Measurements from ENCODE around the gene MAMSTR. TPM values are rescaled to one million over a fixed set of nuclear protein-coding genes. Genes with fewer than 3 reads are reported as not detected.

MAMSTR gene
- total and polyA plus RNA-seq, 2 of the 4 experiments (the other 2 are of a cell fraction): 0.18 to 1.9 TPM

DNA sequence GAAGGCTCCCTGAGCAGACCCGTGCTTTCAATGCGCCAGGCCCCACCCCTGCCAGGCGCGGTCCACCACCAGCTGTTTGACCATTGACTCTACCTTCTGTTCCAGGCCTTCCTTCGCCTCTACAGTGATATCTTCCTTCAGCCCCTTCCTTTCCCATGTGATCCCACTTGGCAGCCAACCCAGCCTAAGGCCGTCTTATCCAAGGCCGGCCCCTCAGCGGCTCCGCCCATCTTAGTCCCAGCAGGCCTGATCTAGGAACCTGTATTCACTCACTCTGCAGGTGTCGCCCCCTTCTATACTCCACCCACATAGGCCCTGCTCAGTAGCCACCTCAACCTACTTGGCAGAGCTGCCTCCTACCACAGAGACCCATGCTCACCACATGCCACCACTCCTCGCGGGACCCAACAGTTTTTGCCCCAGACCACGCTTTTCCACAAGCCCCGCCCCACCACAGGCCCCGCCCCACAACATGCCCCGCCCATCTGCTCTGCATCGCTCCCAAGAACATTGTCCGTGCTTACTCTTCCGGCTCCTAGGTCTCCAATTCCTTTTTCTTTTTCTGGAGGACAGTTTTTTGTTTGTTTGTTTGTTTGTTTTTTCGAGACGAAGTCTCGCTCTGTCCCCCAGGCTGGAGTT, 18.0 kb upstream of the MAMSTR start:
- Histone ChIP-seq H3K9me3 (ENCODE audit: control insufficient read depth, insufficient read depth, low read length) (peaks cover 3% of the 10 kb centered on the region), H2BK15ac (ENCODE audit: low read depth, low read length) (no peak overlapping the region), H3K56ac (ENCODE audit: extremely low read depth, insufficient read depth, low read length) (no peak overlapping the region), H3K27me3 (ENCODE audit: control insufficient read depth, insufficient read depth, low read length) (peaks cover 32% of the 10 kb centered on the region), H3K4me1 (ENCODE audit: control insufficient read depth, insufficient read depth, low read length) (peaks cover 5% of the 10 kb centered on the region), H3K18ac (ENCODE audit: low read depth, low read length) (no peak overlapping the region), H2AK9ac (replicated peaks; ENCODE audit: low read depth, low read length, poor library complexity) (no peak overlapping the region), H2AFZ (replicated peaks; ENCODE audit: low read length, poor library complexity) (peak overlapping the region; percentile 48), H4K20me1 (ENCODE audit: insufficient read depth, low read length) (no peaks in the 10 kb centered on the region), H3K79me1 (ENCODE audit: low read depth in 1 of 2, low read length in 2 of 2) (no peaks in the 10 kb centered on the region), H2BK20ac (ENCODE audit: low read depth, low read length) (no peak overlapping the region), H4K8ac (ENCODE audit: low read depth in 2 of 2, low read length in 2 of 2) (no peak overlapping the region), H2BK120ac (ENCODE audit: low read depth, low read length) (no peak overlapping the region), H2AK5ac (ENCODE audit: low read depth, low read length) (no peak overlapping the region), H3K36me3 (ENCODE audit: control insufficient read depth, insufficient read depth, low read length) (no peaks in the 10 kb centered on the region), H4K91ac (ENCODE audit: insufficient read depth, low read depth, low read length) (no peak overlapping the region), H3K14ac (replicated peaks; ENCODE audit: low read depth, low read length) (no peak overlapping the region), H3K27ac (ENCODE audit: insufficient read depth, low read length) (no peak overlapping the region), H2BK5ac (ENCODE audit: low read depth, low read length, poor library complexity, severe bottlenecking) (no peak overlapping the region), H3K4me3 (ENCODE audit: insufficient read depth, low read depth, low read length) (no peak overlapping the region), H4K5ac (ENCODE audit: low read depth, low read length) (no peak overlapping the region), H3K9ac (ENCODE audit: low read depth, low read length) (no peak overlapping the region), H3K9me1 (ENCODE audit: insufficient read depth, low read length) (peaks cover 3% of the 10 kb centered on the region), H3K23ac (ENCODE audit: low read depth, low read length) (no peak overlapping the region), H3K4ac (ENCODE audit: low read depth, low read length) (no peak overlapping the region), H3K4me2 (ENCODE audit: low read depth, low read length) (no peak overlapping the region)
- dilution Hi-C loops (cut with HindIII; ENCODE audit: low sequenced_read_pairs, unreplicated experiment) (no loop called here), intact Hi-C loops (cut with micrococcal nuclease) (no loop called here), in situ Hi-C loops (cut with MboI; ENCODE audit: low sequenced_read_pairs) (no loop called here)
- no peak for DNase-seq
- no TSS peak for BruUV-seq (replicated peaks)
- no peak for ATAC-seq (ENCODE audit: low read depth)
- CTCF ChIA-PET: no interaction called here
- TF ChIP-seq NFE2L2 (IDR thresholded peaks at IDR 0.05; ENCODE audit: low read depth, low read length) (no peak), RAD21 (IDR thresholded peaks at IDR 0.05; ENCODE audit: low read length) (no peak), RCOR1 (IDR thresholded peaks at IDR 0.05; ENCODE audit: insufficient replicate concordance, low read length) (no peak), MAFK (IDR thresholded peaks at IDR 0.05; ENCODE audit: low read depth, low read length) (no peak), POLR2A (IDR thresholded peaks at IDR 0.05; ENCODE audit: low read depth, low read length) (no peak), SMC3 (IDR thresholded peaks at IDR 0.05; ENCODE audit: low read depth, low read length) (no peak), MAZ (IDR thresholded peaks at IDR 0.05; ENCODE audit: borderline replicate concordance, low read depth, low read length) (no peak), MXI1 (IDR thresholded peaks at IDR 0.05; ENCODE audit: borderline replicate concordance, low read depth, low read length) (no peak), RFX5 (IDR thresholded peaks at IDR 0.05; ENCODE audit: low read depth, low read length) (no peak), BHLHE40 (IDR thresholded peaks at IDR 0.05; ENCODE audit: low read depth, low read length) (no peak), CEBPB (IDR thresholded peaks at IDR 0.05; ENCODE audit: low read depth, low read length) (no peak)
- TF ChIP-seq, protein P1, sequence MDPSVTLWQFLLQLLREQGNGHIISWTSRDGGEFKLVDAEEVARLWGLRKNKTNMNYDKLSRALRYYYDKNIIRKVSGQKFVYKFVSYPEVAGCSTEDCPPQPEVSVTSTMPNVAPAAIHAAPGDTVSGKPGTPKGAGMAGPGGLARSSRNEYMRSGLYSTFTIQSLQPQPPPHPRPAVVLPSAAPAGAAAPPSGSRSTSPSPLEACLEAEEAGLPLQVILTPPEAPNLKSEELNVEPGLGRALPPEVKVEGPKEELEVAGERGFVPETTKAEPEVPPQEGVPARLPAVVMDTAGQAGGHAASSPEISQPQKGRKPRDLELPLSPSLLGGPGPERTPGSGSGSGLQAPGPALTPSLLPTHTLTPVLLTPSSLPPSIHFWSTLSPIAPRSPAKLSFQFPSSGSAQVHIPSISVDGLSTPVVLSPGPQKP (IDR thresholded peaks at IDR 0.05; ENCODE audit: borderline replicate concordance, low read depth, low read length): no peak
- TF ChIP-seq, protein P2, sequence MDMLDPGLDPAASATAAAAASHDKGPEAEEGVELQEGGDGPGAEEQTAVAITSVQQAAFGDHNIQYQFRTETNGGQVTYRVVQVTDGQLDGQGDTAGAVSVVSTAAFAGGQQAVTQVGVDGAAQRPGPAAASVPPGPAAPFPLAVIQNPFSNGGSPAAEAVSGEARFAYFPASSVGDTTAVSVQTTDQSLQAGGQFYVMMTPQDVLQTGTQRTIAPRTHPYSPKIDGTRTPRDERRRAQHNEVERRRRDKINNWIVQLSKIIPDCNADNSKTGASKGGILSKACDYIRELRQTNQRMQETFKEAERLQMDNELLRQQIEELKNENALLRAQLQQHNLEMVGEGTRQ (IDR thresholded peaks at IDR 0.05; ENCODE audit: low read depth, low read length): no peak
- TF ChIP-seq, protein P3, sequence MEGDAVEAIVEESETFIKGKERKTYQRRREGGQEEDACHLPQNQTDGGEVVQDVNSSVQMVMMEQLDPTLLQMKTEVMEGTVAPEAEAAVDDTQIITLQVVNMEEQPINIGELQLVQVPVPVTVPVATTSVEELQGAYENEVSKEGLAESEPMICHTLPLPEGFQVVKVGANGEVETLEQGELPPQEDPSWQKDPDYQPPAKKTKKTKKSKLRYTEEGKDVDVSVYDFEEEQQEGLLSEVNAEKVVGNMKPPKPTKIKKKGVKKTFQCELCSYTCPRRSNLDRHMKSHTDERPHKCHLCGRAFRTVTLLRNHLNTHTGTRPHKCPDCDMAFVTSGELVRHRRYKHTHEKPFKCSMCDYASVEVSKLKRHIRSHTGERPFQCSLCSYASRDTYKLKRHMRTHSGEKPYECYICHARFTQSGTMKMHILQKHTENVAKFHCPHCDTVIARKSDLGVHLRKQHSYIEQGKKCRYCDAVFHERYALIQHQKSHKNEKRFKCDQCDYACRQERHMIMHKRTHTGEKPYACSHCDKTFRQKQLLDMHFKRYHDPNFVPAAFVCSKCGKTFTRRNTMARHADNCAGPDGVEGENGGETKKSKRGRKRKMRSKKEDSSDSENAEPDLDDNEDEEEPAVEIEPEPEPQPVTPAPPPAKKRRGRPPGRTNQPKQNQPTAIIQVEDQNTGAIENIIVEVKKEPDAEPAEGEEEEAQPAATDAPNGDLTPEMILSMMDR (conservative IDR thresholded peaks at IDR 0.05; ENCODE audit: low read depth, low read length): no peak
- POLR2A ChIA-PET (ENCODE audit: unreplicated experiment): no interaction called here
- WGBS, 2 experiments (ENCODE audit: extremely low coverage in 2 of 2, insufficient read length in 1 of 2): 64% methylated on average over 8 of the region's 22 CpGs; no CpG with 5 or more reads in 1 of the 2 experiments
